ENCODE results near the gene SLC22A16. TPM values are rescaled to one million over a fixed set of nuclear protein-coding genes. Genes with fewer than 3 reads are reported as not detected.

The SLC22A16 gene
- total and polyA plus RNA-seq, 10 of the 15 experiments (the other 5 are each of a cell fraction or from before 2014, with no cell fraction given): not detected

- no peaks in the 10 kb centered on the region for H4K20me1 ChIP-seq (ENCODE audit: control insufficient read depth, insufficient read depth)
- no peaks in the 10 kb centered on the region for H3K79me2 ChIP-seq (ENCODE audit: control insufficient read depth, insufficient read depth, low read length)
- no TSS peak for BruUV-seq (replicated peaks)
- TF ChIP-seq PAX8 (IDR thresholded peaks at IDR 0.05): no peak
- TF ChIP-seq YY1 (IDR thresholded peaks at IDR 0.05; ENCODE audit: low read depth, low read length): no peak
- TF ChIP-seq RELA (IDR thresholded peaks at IDR 0.05; ENCODE audit: borderline replicate concordance, partially characterized antibody): no peak
- TF ChIP-seq NR2F1 (conservative IDR thresholded peaks at IDR 0.05): no peak
- no peak for TF ChIP-seq EZH2 (IDR thresholded peaks at IDR 0.05; ENCODE audit: borderline replicate concordance, control insufficient read depth, low read depth, low read length)
- no peak for TF ChIP-seq TARDBP (IDR thresholded peaks at IDR 0.05; ENCODE audit: borderline replicate concordance)
- no peak for TF ChIP-seq CUX1 (IDR thresholded peaks at IDR 0.05; ENCODE audit: insufficient replicate concordance, low read depth, low read length)
- no peak for TF ChIP-seq ZSCAN29 (IDR thresholded peaks at IDR 0.05)
- no peak for TF ChIP-seq RAD21 (IDR thresholded peaks at IDR 0.05; ENCODE audit: insufficient read depth, low read depth, low read length)
- no peak for TF ChIP-seq BACH1 (IDR thresholded peaks at IDR 0.05; ENCODE audit: borderline replicate concordance)
- no peak for TF ChIP-seq KLF5 (IDR thresholded peaks at IDR 0.05; ENCODE audit: partially characterized antibody)
- TF ChIP-seq IKZF1 (conservative IDR thresholded peaks at IDR 0.05): no peak
- no peak for TF ChIP-seq CREB1 (IDR thresholded peaks at IDR 0.05; ENCODE audit: low read depth)
- TF ChIP-seq MTA3 (IDR thresholded peaks at IDR 0.05; ENCODE audit: borderline replicate concordance, low read length): no peak
- ChIA-PET POLR2A (interaction anchor here (0.7 kb wide), 1 partner anchor 237 kb away, joined by 3 read pairs; no protein-coding TSS in a partner anchor), SMC1A (ENCODE audit: uncharacterized antibody, unreplicated experiment) (no interaction called here), RAD21 (ENCODE audit: unreplicated experiment) (no interaction called here), CTCF (no interaction called here)
- ATAC-seq: no peak
- no peak overlapping the region for H3K9ac ChIP-seq (ENCODE audit: control insufficient read depth, insufficient read depth, low read length)
- intact Hi-C loops (cut with micrococcal nuclease; ENCODE audit: unreplicated experiment) (no loop called here), in situ Hi-C loops (cut with MboI) (no loop called here)
- no peak overlapping the region for H2AFZ ChIP-seq (ENCODE audit: control insufficient read depth, low read depth, low read length)
- DNase-seq (ENCODE audit: low read depth, low spot score): no peak
- no peaks in the 10 kb centered on the region for H3K9me3 ChIP-seq (replicated peaks; ENCODE audit: control insufficient read depth, insufficient read depth, low read length)
- FAIRE-seq: no peak
- no peaks in the 10 kb centered on the region for H3K27me3 ChIP-seq (replicated peaks in 1 of 2; ENCODE audit: control insufficient read depth in 2 of 2, insufficient read depth in 2 of 2, low read length in 1 of 2)
- H3K4me2 ChIP-seq (ENCODE audit: control insufficient read depth, insufficient read depth): no peak overlapping the region
- no peaks in the 10 kb centered on the region; the same call in 1 of the 2 replicates for H3K4me1 ChIP-seq (ENCODE audit: control insufficient read depth, insufficient read depth, low read length)
- H3K27ac ChIP-seq (ENCODE audit: control insufficient read depth, insufficient read depth): no peak overlapping the region
- no peaks in the 10 kb centered on the region for H3K36me3 ChIP-seq (ENCODE audit: control insufficient read depth in 2 of 2, insufficient read depth in 2 of 2, low read length in 1 of 2)
- H3K4me3 ChIP-seq: no peak overlapping the region
- 32% methylated on average over 4 of the region's 4 CpGs for WGBS (ENCODE audit: insufficient coverage, insufficient replicate concordance, low lambda C conversion rate, missing lambda C conversion rate)
These were observed 19.5 kb upstream of the SLC22A16 start for GRCh38 chr6:110495949-110496348.

Measured in GM12878 (cell line).